ENCODE data around the gene MORN1.
"Not testable (repeated sequence)": the region's sequence is repeated elsewhere in the genome, so short reads cannot be mapped to it uniquely, and the experiment has no call there.

MORN1 gene

DNA sequence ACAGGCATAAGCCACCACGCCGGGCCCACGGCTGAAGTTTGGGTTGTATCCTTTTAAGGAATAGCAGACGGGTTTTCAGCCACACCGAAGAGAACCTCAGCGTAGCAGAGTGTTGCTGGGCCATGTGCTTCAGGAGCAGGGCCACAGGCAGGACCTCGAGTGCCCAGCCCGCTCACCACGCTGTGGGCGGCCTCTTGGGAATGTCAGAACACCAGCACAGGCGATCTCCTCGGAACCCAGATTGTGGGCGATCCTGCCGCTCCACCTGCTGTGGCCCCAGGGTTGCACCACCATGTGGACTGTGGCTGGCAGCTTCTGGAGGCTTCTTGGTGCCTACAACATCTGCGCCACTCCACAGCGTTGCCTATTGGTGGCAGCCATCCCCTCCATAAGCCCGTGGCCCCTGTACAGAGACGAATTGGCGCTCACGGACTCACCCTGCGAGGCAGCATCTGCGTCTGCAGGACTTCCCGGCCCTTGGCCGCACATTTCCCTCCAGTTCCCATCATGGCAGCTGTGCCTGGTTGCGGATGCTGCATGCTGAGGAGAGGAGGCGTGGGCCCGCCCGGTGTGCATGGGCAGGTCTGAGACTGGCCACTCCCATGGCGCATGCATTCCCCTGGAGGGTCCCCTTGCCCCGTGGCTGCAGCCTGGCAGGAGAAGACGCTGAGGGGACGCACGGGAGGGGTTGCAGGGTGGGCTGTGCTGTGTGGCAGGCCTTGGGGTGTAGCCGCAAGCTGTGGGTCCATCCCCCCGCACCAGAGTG lies 93.9 kb downstream of the MORN1 start:
- in situ Hi-C loops (cut with MboI; ENCODE audit: low sequenced_read_pairs) = no loop called here

- in situ Hi-C loops (cut with MboI; ENCODE audit: low sequenced_read_pairs) = no loop called here
Measured at GRCh38 chr1:2296614-2297013, 94.7 kb downstream of the MORN1 start.

DNA sequence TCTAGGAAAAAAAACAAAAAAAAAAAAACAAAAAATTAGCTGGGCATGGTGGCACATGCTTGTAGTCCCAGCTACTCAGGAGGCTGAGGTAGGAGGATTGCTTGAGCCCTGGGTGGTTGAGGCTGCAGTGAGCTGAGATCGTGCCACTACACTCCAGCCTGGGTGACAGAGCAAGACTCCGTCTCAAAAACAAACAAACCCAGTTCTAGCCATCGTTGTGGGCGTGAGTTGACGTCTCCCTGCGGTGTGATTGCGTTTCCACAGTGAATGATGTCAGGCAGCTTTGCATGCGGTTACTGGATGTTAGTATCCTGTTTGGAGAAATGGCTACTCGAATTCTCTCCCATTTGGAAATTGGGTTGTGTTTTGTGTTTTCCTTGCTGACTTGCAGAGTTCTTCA lies 95.1 kb downstream of the MORN1 start:
- in situ Hi-C loops (cut with MboI; ENCODE audit: low sequenced_read_pairs) = not testable (repeated sequence)

GRCh38 chr1:2295526-2295925 lies 95.8 kb downstream of the MORN1 start:
- in situ Hi-C loops (cut with MboI; ENCODE audit: low sequenced_read_pairs) = no loop called here

DNA sequence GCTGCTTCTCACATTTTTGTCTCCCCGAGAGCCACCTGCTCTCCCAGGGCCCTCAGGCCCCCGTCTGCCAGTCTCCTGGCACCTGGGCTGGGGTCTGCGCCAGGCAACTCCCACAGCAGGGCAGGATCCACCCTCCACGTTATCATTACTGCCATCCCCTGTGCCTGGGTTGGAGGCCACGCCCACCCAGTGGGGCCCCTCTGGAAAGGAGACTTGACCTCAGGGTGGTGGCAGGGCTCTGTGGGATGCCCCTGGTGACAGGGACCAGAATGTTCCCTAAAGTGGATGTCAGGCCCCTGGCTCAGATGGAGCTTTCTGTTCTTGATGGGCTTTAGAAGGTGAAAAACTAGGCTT lies 96.7 kb downstream of the MORN1 start:
- in situ Hi-C loops (cut with MboI; ENCODE audit: low sequenced_read_pairs) = no loop called here

DNA sequence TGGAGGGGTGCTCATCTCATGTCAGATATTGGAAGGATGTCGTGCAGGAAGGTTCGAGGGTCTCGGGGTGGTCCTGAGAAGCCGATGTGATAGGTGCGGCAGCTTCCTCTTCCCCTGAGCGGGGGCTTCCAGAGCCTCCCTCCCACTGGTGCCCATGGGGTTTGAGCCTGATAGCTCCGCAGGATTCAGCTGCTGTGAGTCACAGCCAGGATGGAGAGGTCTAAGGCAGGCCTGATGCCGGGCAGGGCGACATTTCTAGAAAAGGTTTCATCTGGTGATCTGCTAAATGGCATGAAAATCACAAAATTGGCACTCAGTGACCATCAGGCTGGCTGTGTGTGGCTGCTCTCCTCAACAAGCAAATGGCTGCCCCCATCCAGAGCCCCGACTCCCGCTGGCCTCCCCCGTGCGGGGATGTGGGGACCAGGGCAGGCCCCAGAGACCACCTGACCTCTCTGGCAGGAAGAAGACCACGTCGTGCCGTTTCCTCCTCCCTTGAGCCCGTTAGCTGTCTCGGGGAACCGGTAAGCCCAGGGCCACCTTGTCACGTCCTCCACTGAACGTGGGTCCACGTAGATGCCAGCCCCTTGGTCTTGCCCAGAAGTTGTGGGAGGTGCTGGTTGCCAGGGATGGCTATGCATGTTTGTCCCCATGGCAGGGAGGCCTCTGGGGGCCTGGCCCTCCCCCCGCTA lies 97.2 kb downstream of the MORN1 start:
- in situ Hi-C loops (cut with MboI; ENCODE audit: low sequenced_read_pairs) = no loop called here

GRCh38 chr1:2292725-2293450 lies 98.5 kb downstream of the MORN1 start:
- in situ Hi-C loops (cut with MboI; ENCODE audit: low sequenced_read_pairs) = no loop called here

DNA sequence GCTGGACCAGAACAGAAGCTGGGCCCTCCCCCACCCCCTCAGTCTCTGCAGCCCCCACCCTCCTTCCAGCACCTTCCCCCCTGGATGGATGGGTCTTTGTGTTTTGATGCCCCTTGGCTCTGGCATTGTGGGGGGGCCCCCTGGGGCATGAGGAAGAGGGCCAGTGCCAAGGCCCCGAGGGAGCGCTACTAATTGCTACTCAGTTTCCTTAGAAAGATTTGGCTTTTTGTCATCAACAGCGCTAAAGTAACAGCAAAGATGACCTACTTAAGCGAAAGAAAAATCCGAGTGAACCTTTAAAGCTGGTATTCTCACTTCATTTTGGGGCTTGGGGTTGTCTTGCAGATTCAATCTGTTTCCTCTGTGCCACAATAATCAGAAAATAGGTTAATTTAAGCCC lies 99.8 kb downstream of the MORN1 start:
- in situ Hi-C loops (cut with MboI; ENCODE audit: low sequenced_read_pairs) = no loop called here

DNA sequence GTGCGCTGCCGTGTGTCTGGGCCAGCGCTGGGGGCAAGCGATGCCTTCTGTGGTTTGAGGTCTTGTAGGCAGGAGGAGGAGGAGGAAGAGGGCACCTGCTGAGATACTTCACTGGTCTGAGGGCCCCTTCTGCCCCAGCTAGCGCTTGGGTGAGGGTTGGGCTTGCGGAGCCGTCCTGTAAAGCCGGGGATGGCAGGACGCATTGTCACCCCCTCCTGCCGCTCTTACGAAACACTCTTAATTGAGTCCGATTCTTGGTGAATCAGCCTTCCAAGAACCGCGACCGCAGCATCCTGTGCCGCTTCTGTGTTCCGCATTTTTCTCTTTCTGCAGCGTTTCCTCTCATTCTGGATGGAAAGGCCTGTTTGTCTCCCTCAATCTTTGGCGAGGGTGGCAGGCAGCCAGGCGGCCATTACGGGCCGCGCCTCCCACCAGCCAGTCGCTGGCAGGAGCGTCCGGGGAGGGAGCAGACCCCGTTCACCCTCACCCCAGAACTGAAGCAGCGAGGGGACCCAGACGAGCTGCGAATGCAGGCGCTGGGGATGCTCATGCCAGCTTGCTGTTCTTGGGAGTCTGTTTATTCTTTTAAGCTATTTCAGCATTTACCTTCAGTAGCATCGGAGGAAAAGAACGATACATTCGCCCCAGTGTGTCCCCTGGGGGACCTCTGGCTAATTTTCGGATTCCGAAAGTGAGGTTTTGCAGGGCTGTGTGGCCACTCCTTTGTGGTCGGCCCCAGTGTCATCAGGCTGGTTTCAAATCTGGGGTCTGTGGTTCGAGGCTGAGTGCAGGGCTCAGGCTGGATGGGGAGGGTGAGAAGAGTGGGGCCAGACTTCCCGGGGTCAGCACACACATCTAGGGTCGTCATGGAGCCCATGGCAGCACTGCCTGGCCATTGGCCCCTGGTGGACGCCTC lies 100.5 kb downstream of the MORN1 start:
- in situ Hi-C loops (cut with MboI; ENCODE audit: low sequenced_read_pairs) = no loop called here

DNA sequence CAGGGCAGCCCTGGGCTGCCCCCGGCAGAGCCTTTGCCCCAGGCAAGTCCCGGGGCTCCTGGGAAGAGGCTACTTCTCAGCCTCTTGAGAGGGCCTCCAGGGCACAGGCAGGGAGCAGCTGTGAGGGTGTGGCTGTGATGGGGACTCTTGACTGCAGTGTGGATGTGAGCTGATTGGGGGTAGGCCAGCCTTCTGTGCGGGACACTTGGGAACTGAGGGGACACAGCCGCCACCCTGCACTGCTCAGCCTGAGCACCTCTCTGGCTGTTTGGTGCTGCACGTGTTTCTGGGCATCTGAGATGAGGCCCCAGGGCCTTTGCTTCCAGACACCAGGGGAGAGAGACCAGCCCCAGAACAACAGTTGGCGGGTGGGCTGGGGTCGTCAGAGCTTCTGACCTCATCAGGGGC lies 101.2 kb downstream of the MORN1 start:
- in situ Hi-C loops (cut with MboI; ENCODE audit: low sequenced_read_pairs) = no loop called here

- in situ Hi-C loops (cut with MboI; ENCODE audit: low sequenced_read_pairs) = no loop called here
Measured at GRCh38 chr1:2289607-2290006, 101.7 kb downstream of the MORN1 start.

GRCh38 chr1:2288816-2289536 lies 102.4 kb downstream of the MORN1 start:
- in situ Hi-C loops (cut with MboI; ENCODE audit: low sequenced_read_pairs) = no loop called here

DNA sequence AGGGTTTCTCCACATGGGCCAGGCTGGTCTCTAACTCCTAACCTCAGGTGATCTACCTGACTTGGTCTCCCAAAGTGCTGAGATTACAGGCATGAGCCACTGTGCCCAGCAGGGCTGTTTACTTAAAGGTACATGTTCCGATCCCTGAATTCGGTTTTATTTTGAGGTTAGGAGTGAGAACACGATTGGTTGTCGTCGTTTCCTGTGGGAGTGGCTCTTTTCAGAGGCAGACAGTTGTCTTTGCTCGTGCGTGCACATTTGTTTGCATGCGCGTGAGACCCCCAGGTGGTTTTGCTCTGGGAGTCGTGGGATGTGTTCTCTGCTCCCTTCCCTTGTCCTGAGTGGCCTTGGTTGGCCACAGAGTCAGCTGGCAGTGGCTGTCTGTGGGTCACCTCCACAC lies 103.0 kb downstream of the MORN1 start:
- in situ Hi-C loops (cut with MboI; ENCODE audit: low sequenced_read_pairs) = no loop called here

- in situ Hi-C loops (cut with MboI; ENCODE audit: low sequenced_read_pairs) = no loop called here
Measured at GRCh38 chr1:2287649-2288048, 103.7 kb downstream of the MORN1 start.

DNA sequence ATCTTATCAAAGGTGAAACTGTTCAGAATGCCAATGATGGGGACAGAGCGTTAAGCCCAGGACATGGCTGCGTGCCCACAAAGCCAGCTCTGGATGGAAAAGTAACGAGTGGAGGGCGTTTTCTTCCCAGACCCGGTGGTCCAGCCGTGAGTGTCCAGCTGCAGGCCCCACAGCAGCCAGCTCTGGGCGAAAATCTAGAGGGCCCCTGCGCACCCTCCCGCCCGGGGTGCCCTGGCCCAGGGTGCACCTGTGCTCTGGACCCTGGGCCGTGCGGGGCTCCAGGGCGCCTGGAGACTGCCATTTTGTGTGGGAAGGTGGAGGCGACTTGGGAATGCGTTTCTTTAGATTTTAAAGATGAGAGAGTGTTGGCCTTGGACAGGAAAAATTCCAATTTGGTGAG lies 104.4 kb downstream of the MORN1 start:
- in situ Hi-C loops (cut with MboI; ENCODE audit: low sequenced_read_pairs) = no loop called here

- in situ Hi-C loops (cut with MboI; ENCODE audit: low sequenced_read_pairs) = no loop called here
Measured at GRCh38 chr1:2284932-2285331, 106.4 kb downstream of the MORN1 start.

- in situ Hi-C loops (cut with MboI; ENCODE audit: low sequenced_read_pairs) = no loop called here
Measured at GRCh38 chr1:2283991-2284895, 107.1 kb downstream of the MORN1 start.

DNA sequence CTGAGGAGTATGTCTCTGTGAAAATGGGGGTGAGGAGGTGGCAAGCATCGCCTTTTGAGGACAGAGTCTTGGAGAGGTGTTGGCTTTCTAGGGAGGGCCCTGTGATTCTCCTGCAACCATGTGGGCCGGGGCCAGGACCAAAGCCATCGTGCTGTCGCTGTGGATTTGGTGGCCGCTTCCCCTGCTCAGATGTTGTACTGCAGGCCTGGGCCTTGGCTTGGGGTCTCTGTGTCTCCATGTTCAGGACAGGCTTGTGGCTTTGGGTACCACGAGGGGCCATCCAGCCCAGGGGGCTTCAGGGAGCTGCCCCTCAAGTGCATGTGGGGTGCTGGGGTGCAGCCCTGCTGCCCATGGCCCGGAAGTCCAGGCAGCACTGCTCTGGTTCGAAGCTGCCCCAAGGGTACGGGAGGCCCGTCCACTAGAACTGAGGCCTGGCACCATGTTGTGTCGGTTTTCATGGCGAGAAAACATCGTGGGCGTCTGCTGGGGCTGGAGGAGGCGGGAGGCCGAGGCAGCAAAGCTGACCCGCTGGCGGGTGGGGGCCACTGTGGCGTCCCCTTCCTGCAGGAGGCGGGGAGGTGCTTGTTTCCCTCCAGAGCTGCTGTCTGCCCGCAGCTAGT lies 107.9 kb downstream of the MORN1 start:
- in situ Hi-C loops (cut with MboI; ENCODE audit: low sequenced_read_pairs) = no loop called here
